Right lobe of liver (tissue), 4 donors: ENCODE measurements around the gene C5orf58.

Experiments used
- CTCF ChIP-seq, 4 donors: fragments of 200-600 bp in 3 of 4; fragments of 450-650 bp in 1 of 4; IDR thresholded peaks; one replicate each; pipeline versions ENCODE4 v1.5.1 to v1.8.0; 2016 to 2022; ENCODE audit warnings: antibody characterized with exemption in 4 of 4, mild to moderate bottlenecking in 2 of 4
- POLR2A ChIP-seq: fragments of 450-650 bp; IDR thresholded peaks from one replicate; pipeline ENCODE4 v1.6.1; 2017; ENCODE audit warnings: antibody characterized with exemption, mild to moderate bottlenecking
- donor health status: DM: no; HTN: no; CAD: no.
- donor health status: DM: no; HTN: no; CAD: no.
- donor health status: DM: no; HTN: yes; CAD: no.

GRCh38 chr5:170289764-170290163 is 57.0 kb downstream of the C5orf58 start:
- TF ChIP-seq POLR2A, result no peak
- TF ChIP-seq CTCF (IDR thresholded peaks at IDR 0.05), result no peak
